HG03460 (cell line): ENCODE measurements around the gene SPINK9.
"Not testable (repeated sequence)": the region's sequence is repeated elsewhere in the genome, so short reads cannot be mapped to it uniquely, and the experiment has no call there.

Experiments used
- ATAC-seq: cut with Tn5 transposase; IDR thresholded peaks from one replicate; pipeline ENCODE4 v1.9.1; 2021; ENCODE audit not compliant: unreplicated experiment

The SPINK9 gene, protein sequence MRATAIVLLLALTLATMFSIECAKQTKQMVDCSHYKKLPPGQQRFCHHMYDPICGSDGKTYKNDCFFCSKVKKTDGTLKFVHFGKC

DNA sequence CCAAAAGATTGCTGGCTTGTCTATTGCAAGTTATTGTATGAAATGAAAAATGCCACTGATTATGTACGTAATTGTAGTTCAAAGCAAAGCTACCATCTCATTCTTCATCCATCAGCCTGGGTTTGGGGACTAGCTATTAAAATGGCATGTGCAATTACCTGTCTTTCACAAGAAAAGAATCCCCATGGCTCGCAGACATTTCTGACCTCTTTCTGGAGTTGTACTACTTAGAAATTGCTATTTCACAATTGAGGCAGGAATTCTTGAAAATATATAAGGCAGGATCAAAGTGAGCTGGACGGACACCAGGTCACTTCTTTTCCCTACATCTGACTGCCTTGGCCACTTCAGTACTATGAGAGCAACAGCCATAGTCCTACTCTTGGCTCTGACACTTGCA, at the start of gene SPINK9:
SPINK9 (plus strand) TSS at position 301 of the 400 bp plus-strand sequence; CDS start at position 356, 55 bp downstream.
- no peak for ATAC-seq

DNA sequence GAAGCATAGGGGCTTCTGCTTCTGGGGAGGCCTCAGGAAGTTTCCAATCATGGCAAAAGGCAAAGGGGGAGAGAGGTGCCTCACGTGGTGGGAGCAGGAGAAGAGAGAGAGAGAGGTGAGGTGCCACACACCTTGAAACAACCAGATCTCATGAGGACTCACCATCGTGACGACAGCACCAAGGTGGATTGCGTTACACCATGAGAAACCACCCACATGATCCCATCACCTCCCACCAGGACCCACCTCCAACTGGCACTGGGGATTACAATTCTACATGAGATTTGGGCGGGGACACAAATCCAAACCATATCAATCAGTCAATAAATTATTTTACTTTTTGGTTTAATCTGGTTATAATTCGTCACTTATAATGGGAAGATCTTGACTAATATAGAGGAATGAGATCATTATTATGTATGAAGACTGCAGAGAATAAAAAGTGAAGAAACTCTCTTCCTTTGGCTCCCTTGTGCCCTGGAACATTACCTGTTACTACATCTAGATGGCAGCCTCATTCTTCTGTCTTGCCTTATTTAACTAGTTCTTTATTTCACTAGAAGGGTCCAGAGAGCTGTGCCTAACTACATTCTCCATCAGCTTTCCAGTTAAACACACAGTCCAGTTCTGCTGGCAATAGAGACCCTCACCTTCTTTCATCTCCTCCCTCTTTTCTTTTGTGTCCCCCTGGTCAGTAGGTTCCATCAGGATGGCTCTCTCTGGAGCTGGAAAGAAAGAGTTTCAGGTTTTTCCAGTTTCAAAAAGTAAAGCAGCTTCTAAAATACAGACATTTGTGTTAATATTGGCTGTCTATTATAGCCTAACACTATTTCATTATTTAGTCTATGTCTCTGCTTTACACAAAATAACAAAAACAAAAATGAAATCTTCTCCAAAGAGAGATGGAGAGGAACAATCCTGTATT, 44.8 kb upstream of the SPINK9 start:
- no peak for ATAC-seq

DNA sequence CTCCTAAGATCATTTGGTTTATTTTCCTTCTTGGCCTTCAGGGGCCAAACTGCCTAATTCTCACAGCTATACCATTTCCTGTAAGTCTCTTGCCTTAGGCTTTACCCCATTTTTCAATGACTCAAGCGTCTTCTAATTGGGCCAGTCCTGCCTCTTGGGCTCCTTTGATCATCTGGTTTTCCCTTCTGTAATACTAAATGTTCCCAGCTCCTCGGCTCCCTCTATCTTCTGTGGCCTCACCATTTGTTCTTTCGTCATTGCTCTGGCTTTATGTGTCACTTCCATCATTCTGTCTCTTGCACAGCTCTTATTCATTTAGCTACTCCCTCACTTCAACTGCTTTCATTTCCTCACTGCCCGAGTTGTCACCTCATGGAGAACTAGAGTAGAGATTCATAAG, 37.6 kb upstream of the SPINK9 start:
- ATAC-seq, result no peak

DNA sequence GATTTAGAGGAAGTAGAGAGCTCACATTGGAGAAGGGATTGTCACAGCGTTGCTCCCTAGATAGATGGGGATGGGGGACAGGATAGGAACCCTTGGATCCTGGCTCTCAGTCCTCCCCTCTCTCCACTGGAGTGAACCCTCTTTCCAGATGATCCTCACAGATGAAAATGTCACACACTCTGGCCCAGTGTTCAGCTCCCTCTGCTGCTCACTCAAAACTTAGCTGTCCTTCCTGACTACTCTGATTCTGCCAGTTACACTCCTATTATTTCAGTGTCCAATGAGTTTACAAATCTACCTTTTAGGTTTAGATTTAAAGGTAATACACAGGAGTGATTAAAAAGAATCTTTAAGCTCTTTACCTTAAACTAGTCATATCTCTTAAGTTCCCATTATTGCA, 28.9 kb upstream of the SPINK9 start:
- ATAC-seq, result no peak

DNA sequence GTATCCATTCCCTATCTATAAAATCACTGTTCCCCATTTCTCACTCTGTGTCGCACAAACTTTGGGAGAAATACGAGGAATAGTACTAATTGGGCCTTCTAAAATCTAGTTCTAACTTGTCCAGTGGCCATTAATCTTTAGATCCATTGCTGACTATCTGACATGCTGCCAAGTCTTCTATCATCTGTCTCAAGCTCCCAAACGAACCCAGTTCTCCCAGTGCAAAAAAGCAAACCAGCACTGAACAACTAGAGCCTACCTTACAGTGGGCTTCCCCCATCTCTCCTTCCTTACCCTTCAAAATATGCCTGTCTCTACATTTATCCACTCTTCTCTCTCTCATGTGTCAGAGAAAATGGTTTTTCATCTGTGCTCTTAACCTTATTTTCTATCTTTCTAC, 26.3 kb upstream of the SPINK9 start:
- no peak for ATAC-seq

DNA sequence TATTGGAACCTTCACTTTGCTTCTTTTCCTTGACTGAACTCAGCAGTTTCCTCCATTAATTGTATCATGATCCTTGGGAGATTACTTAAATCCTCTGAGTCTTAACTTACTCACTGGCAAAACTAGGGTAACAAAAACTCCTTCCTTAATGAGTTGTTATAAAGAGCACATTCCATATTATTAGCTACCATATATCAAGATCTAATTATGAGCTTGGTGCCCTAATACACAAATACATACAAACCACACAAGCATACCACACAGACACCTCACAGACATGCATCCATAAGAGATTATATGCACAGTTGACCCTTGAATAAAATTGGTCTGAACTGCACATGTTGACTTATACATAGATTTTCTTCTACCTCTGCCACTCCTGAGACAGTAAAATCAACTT, 25.6 kb upstream of the SPINK9 start:
- ATAC-seq, result no peak

DNA sequence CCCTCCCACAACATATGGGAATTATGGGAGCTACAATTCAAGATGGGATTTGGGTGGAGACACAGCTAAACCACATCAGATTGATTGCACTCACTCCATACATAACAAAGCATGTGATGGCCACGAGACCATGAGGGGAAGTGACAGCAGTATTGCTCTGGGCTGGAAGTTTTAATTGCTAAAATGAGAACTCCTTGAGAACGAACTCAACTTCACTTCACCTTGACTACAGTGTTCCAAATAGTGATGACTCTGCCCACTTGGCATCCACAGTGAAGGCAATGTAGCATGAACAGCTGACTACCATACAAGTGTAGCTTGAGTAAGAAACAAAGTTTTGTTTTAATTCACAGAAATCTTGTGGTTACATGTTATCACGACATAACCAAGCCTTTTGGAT, 23.9 kb upstream of the SPINK9 start:
- no peak for ATAC-seq

DNA sequence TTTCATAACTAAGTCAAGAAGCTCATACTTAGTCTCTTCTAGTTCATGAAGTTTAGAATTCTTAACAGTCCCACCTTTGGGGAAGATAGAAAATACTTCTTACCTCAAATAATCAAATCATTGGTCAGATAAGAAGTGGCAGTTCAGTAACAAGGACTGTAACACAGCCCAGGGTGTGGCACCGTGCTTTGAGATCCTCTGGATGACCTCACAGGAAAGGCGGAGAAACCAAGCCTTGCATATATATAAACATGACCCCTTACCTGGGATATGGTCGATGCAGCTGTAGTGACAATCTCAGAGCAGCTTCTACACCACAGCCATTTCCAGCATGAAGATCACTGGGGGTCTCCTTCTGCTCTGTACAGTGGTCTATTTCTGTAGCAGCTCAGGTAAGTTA, 23.2 kb upstream of the SPINK9 start, which contains the start of gene SPINK7:
SPINK7 (plus strand) TSS at position 271 of the 400 bp plus-strand sequence; CDS start at position 332, 61 bp downstream.
- ATAC-seq, result no peak

DNA sequence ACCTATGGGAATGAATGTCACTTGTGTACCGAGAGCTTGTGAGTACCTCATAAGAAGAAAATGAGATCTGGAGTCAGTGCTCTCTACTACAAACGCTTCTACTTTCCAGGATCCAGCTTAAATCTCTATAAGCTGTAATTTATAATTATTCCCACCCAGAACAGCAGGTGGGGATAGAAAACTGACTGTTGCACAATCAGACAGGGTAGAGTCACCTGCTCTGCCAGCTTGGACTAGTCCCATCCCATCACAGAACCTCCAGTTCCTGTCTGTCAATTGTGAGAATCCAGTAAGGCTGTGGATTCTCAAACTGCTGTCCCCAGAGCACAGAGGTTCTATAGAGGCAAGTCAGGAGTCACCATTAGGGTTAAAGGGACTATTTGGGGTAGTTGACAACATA, 21.2 kb upstream of the SPINK9 start:
- no peak for ATAC-seq

DNA sequence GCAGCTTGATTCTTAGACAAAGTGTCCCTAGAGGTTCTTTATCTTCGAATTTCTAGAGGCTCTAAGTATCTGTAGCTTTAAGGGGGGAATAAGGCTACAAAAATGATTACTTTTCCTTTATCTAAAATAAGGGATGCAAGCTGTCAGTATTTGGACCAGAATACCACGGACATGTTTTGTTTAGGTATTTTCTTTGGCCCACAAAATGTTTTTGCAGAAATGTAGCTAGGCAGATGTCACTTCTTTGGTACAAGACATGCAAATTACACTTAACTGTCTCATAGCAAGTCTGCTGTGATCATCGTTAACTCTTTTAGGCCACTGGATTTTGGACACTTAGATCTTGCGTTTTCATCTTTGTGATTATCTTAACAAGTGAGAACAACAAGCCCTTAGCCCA, 20.6 kb upstream of the SPINK9 start:
- no peak for ATAC-seq

DNA sequence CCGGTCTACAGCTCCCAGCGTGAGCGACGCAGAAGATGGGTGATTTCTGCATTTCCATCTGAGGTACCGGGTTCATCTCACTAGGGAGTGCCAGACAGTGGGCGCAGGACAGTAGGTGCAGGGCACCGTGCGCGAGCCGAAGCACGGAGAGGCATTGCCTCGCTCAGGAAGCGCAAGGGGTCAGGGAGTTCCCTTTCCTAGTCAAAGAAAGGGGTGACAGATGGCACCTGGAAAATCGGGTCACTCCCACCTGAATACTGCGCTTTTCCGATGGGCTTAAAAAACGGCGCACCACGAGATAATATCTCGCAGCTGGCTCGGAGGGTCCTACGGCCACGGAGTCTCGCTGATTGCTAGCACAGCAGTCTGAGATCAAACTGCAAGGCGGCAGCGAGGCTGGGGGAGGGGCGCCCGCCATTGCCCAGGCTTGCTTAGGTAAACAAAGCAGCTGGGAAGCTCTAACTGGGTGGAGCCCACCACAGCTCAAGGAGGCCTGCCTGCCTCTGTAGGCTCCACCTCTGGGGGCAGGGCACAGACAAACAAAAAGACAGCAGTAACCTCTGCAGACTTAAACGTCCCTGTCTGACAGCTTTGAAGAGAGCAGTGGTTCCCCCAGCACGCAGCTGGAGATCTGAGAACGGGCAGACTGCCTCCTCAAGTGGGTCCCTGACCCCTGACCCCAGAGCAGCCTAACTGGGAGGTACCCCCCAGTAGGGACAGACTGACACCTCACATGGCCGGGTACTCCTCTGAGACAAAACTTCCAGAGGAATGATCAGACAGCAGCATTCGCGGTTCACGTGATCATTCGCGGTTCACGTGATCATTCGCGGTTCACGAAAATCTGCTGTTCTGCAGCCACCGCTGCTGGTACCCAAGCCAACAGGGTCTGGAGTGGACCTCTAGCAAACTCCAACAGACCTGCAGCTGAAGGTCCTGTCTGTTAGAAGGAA, 15.1 kb upstream of the SPINK9 start:
- not testable (repeated sequence) for ATAC-seq

DNA sequence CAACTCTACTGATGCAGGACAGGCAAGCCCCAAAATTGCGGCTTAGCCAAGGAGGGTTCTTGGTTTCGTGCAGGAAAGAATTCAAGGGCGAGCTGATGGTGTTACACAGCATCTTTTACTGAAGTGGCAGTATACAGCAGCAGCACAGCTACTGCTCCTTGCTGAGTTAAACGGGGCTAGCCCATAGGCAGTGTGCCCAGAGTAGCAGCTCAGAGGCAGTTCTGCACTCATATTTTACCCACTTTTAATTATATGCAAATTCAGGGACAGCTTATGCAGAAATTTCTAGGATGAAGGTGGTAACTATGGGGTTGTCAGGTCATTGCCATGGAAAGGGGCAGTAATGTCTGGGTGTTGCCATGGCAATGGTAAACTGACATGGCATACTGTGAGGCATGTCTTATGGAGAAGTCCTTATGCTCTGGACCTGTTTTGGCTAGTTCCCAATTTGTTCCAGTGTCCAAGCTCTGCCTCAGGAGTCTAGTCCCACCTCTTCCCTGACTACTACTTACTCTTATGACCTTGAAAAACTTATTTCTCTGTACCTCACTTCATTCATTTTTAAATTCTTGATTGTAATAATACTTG, 2.0 kb upstream of the SPINK9 start:
- ATAC-seq, result no peak

DNA sequence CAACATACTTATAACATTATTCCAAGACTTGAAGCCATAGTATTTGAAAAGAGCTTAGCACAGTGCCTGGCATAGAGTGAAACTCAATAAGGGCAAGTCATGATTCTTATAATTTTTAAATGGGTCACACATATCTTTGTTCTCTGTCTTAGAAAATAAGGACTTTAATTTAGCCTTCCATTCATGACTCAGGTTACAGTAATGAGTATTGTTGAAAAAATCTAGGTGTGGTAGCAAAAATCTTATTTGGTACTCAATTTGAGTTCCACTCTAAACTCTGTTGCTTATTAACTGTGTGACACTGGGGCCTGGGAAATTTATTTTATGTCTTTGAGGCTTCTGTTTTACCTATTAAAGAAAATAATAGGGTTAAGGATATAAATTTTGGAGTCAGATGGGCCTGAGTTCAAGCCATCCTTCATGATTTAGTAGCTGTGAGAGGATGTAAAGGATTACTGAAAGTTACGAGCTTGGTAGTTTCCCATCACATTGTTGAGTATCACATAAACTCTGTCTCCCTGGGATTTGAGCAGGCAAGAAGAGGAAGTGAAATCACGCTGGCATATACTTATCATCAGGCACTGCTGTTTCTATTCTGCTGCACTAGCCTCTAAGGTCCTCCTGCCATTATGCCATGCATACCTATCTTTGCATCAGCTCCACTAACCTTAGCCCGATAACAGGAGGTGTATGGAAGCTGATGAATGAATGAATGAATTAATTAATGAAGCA, 1.5 kb downstream of the SPINK9 start:
- peak; percentile 52 for ATAC-seq

DNA sequence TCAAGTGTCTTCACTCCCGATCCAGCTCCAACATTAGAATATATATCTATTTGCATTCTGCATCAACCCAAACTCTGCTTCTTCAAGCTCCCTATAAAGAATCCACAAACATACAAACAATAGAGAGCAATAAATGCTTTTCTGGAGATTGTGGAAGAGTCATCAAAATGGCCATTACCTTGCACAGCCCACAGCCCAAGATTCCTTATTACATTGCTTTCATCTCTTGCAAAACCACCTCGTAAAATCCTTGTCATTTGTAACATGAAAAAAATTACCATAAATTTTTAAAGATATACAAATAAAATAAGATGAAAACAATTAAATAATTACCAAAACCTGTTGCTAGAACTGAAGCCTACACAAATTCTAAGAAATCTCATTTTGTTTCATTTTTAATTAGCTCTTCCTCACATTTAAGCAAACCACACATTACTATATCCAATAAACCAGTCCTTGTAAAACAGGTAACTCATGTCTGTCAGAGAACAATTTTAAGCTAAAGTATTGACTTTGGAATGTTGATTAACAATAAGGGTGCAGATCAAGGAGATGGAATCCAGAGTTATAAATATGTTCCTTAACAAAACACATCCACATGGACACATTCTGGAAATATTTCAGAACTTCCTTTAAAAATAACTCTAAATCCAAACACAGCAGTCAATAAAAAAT, 7.1 kb downstream of the SPINK9 start:
- ATAC-seq, result no peak

DNA sequence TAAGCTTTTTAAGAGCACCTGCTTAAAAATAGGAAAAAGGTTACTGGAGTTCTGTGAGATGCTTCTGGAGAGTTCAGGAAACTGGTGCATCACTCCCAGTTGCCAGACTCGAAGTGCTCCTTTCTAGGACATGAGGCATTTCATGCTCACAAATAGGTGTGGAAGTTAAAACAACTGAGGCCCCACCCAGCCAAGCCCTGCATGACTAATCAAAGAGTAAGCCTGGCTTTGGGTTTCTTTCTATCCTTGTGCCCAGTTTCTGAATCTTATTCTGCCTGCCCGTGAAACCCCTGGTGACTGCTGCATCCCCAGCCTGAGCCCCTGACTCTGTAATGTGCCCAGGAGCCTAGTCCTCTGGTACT, 7.7 kb downstream of the SPINK9 start:
- ATAC-seq, result no peak

DNA sequence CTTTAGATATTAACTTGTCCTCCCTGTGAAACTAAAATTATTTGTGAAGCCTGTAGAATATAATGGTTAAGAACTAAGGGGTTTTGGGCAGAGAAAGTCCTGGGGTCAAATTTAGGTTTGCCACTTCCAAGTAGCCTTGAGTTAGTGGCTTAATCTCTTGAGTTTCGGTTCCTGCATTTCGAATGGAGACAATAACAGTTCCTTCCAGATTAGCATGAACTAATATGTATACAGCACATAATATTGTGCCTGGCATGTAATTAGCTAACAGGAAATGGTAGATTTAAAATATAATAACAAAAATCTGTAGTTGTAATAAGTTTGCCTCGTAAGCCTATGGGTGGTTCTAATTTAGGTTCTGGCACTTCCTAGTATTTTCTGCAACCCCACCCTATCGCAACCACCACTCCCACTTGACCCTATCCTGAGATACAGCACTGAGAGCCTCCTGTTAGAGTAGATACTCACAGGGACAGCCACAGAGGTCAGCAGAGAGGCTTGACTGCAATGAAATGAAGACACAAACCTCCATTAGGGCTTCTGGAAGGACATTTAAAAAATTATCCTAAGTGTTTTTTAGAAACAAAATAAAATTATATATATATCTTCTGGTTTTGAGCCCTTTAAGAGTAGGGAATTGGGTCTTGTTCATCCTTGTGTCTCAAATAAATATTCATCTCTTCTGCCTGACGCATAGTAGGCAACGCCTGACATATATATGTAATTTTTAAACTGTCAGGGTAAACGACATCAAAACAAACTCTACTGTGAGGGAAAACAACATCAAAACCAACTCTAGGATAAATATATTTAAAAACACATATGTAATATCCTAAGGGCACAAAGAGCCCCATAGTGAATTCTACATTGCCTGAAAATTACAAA, 8.5 kb downstream of the SPINK9 start:
- no peak for ATAC-seq

DNA sequence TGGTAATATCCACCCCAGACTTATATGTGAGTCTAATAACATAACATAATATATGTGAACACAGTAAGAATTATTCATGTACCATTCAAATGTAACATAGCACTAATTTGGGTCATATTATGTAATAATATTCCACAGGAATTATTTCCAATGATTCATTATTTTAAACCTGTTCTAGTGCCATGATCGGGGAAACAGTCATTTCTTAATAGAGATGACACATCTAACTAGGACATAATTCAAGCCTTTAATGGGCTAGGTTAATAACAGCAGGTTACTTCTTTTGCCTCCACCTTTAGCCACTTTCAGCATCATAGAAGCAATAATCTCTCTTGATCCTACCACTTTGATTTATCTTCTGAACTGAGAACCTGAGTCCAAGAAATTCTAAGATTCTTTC, 12.3 kb downstream of the SPINK9 start:
- ATAC-seq, result no peak

DNA sequence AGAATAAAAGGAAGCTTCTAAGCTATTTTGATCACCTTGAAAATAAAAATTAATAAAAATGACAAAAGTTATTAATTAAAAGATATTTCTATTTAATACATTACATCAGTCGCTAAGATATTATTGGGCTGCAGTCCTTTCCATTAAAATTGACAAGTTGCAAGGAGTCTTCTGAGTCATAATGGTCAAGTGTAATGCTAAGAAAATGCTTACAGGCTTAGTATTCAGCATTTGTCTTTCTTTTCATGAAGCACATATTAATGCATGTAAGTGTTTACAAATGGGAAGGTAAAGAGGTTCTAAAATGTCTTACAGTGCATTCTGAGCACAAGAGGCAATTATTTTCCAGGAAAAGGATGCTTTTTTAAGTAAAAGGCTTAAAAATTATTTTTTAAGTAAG, 17.3 kb downstream of the SPINK9 start:
- ATAC-seq, result no peak

DNA sequence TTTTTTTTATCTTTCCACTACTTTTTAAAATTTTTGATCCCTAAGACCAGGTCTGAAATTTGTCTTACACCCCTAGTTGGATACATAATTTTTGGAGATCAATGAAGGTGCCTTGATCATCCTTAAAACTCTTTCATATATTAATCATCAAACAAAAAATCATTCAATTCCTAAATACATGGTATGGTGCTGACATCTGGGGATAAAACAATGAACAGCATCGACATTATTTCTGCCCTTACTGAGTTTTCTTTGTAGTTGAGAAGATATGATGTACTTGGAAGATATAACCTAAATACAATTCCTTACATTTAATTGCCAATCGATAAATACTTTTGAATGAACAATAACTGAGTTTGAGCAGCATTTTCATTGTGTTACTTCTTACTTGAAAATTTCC, 18.3 kb downstream of the SPINK9 start:
- ATAC-seq, result no peak
